K562 (cell line): ENCODE results near the gene SHISA4. TPM values are rescaled to one million over a fixed set of nuclear protein-coding genes. Genes with fewer than 3 reads are reported as not detected.

ENCODE experiments used
- ARID3B ChIP-seq: fragments of 250-450 bp; sonication (Bioruptor Pico); IDR thresholded peaks from 2 replicates; pipeline ENCODE4 v1.4.0; 2020; ENCODE audit warnings: borderline replicate concordance
- ATF2 ChIP-seq: sonication (generic); formaldehyde crosslinking; IDR thresholded peaks from 2 replicates; pipeline ENCODE4 v1.8.1; 2022; ENCODE audit warnings: missing genetic modification reagents
- CBFA2T3 ChIP-seq: fragments of 450-650 bp; IDR thresholded peaks from 2 replicates; pipeline ENCODE4 v1.6.1; 2017
- CBX5 ChIP-seq: IDR thresholded peaks from 2 replicates; pipeline ENCODE4 v1.6.1; 2014; ENCODE audit warnings: low read depth, borderline replicate concordance
- DACH1 ChIP-seq: fragments of 450-650 bp; IDR thresholded peaks from 2 replicates; pipeline ENCODE4 v1.6.1; 2018; ENCODE audit not compliant: partially characterized antibody
- FOXA1 ChIP-seq: fragments of 450-650 bp; IDR thresholded peaks from 2 replicates; pipeline ENCODE4 v1.6.1; 2016; ENCODE audit warnings: mild to moderate bottlenecking, borderline replicate concordance
- FOXP1 ChIP-seq: sonication (generic); formaldehyde crosslinking; IDR thresholded peaks from 2 replicates; pipeline ENCODE4 v1.8.0; 2022; ENCODE audit warnings: mild to moderate bottlenecking, missing genetic modification reagents
- GABPB2 ChIP-seq: fragments of 250-450 bp; sonication (Bioruptor Pico); conservative IDR thresholded peaks from 2 replicates; pipeline ENCODE4 v1.5.1; 2021; ENCODE audit warnings: mild to moderate bottlenecking
- GTF2F1 ChIP-seq: IDR thresholded peaks from 2 replicates; pipeline ENCODE4 v1.6.1; 2011; ENCODE audit warnings: low read depth, low read length, improper control_type of control experiment
- HLTF ChIP-seq: fragments of 450-650 bp; IDR thresholded peaks from 2 replicates; pipeline ENCODE4 v1.6.1; 2016
- HSF4 ChIP-seq: fragments of 250-450 bp; sonication (Bioruptor Pico); IDR thresholded peaks from 2 replicates; pipeline ENCODE4 v2.1.2; 2022; ENCODE audit warnings: mild to moderate bottlenecking, moderate library complexity, borderline replicate concordance
- MTA1 ChIP-seq: fragments of 450-650 bp; IDR thresholded peaks from 2 replicates; pipeline ENCODE4 v1.6.1; 2017; ENCODE audit warnings: borderline replicate concordance
- POLR2AphosphoS5 ChIP-seq: IDR thresholded peaks from 2 replicates; pipeline ENCODE4 v1.6.1; 2011; ENCODE audit warnings: mild to moderate bottlenecking, low read depth, low read length, moderate library complexity; ENCODE audit not compliant: control insufficient read depth, insufficient read depth
- RUNX1 ChIP-seq: sonication (generic); IDR thresholded peaks from 2 replicates; pipeline ENCODE4 v1.6.1; 2016; ENCODE audit warnings: antibody characterized with exemption, low read depth
- SIN3B ChIP-seq: fragments of 450-650 bp; IDR thresholded peaks from 2 replicates; pipeline ENCODE4 v1.6.1; 2017; ENCODE audit warnings: low read depth, mild to moderate bottlenecking, moderate library complexity
- SMAD4 ChIP-seq: fragments of 250-450 bp; sonication (Bioruptor Pico); conservative IDR thresholded peaks from 2 replicates; pipeline ENCODE4 v1.8.0; 2021; ENCODE audit warnings: inconsistent platforms, mild to moderate bottlenecking, moderate library complexity
- SMARCA5 ChIP-seq: fragments of 450-650 bp; IDR thresholded peaks from 2 replicates; pipeline ENCODE4 v1.6.1; 2016
- TFE3 ChIP-seq: fragments of 450-650 bp; formaldehyde crosslinking; IDR thresholded peaks from 2 replicates; pipeline ENCODE4 v1.4.0; 2020; ENCODE audit warnings: mild to moderate bottlenecking, mixed read lengths
- TSHZ1 ChIP-seq: fragments of 250-450 bp; sonication (Bioruptor Pico); IDR thresholded peaks from 2 replicates; pipeline ENCODE4 v1.4.0; 2020; ENCODE audit warnings: mild to moderate bottlenecking, moderate library complexity
- ZBTB17 ChIP-seq: fragments of 450-650 bp; formaldehyde crosslinking; IDR thresholded peaks from 2 replicates; pipeline ENCODE4 v1.4.0; 2020; ENCODE audit warnings: mild to moderate bottlenecking
- ZC3H11A ChIP-seq: IDR thresholded peaks from 2 replicates; pipeline ENCODE4 v1.6.1; 2012; ENCODE audit warnings: low read depth, low read length, improper control_type of control experiment
- polyA plus RNA-seq, 8 experiments: library from polyadenylated mRNA; depleted of rRNA in 4 of 8; stranded (reverse) in 5 of 8; unstranded in 3 of 8; fragments of >200 nt; fragmentation: Nextera tagmentation in 2 of 8; fragmentation: Illumina TruSeq in 1 of 8; extraction: Ambion mirVana in 2 of 8; extraction: Trizol in 1 of 8; gene quantifications; 2 replicates each; pipeline versions ENCODE4 v1.2.1 to v1.2.3, GENCODE V29; 2011 to 2014; ENCODE audit warnings: inconsistent platforms in 1 of 8, missing spikeins in 1 of 8
- total RNA-seq, 7 experiments: library from RNA; depleted of rRNA in 6 of 7; stranded (reverse); fragments of >200 nt in 6 of 7; fragmentation: Illumina TruSeq in 2 of 7; extraction: Trizol in 2 of 7; gene quantifications; 2 replicates each; pipeline versions ENCODE4 v1.2.1 to v1.2.3, GENCODE V29; 2011 to 2021; ENCODE audit warnings: low replicate concordance in 1 of 7

SHISA4 gene
- total and polyA plus RNA-seq, 9 of the 15 experiments (the other 6 are each of a cell fraction or from before 2014, with no cell fraction given), result 0.15 to 0.95 (median 0.68) TPM; not detected in 2

- peak; percentile 36; the same call in 1 of the 2 replicates for TF ChIP-seq ARID3B (CRISPR knock-in tag)
- 0 out of 2 replicates have a peak, but pooled peaks have one; percentile 44 for TF ChIP-seq MTA1
- TF ChIP-seq RUNX1, result 0 out of 2 replicates have a peak, but pooled peaks have one; percentile 63
- TF ChIP-seq HLTF, result no peak; the same call in 1 of the 2 replicates
- TF ChIP-seq SIN3B, result no peak; the same call in 1 of the 2 replicates
- peak; percentile 30; the same call in 1 of the 2 replicates for TF ChIP-seq CBFA2T3
- no peak for TF ChIP-seq CBX5
- 0 out of 2 replicates have a peak, but pooled peaks have one; percentile 12 for TF ChIP-seq SMARCA5
- no peak for TF ChIP-seq TFE3 (CRISPR knock-in tag)
- TF ChIP-seq TSHZ1 (CRISPR knock-in tag), result no peak
- TF ChIP-seq HSF4, result no peak
- TF ChIP-seq GTF2F1, result 0 out of 2 replicates have a peak, but pooled peaks have one; percentile 62
- TF ChIP-seq FOXA1, result no peak
- TF ChIP-seq ATF2, result peak; percentile 99
- no peak for TF ChIP-seq GABPB2 (CRISPR knock-in tag)
- TF ChIP-seq FOXP1 (CRISPR knock-in tag), result peak; percentile 78
- TF ChIP-seq ZC3H11A, result no peak
- TF ChIP-seq DACH1, result peak; percentile 65
- no peak for TF ChIP-seq POLR2AphosphoS5
- TF ChIP-seq SMAD4, result peak; percentile 27; the same call in 1 of the 2 replicates
- TF ChIP-seq ZBTB17 (CRISPR knock-in tag), result peak; percentile 52; the same call in 1 of the 2 replicates
Measured at GRCh38 chr1:201895913-201896807, 7.5 kb downstream of the SHISA4 start (continued).
